PFSK-1 (cell line): ENCODE results near the gene SCYGR4. TPM values are rescaled to one million over a fixed set of nuclear protein-coding genes. Genes with fewer than 3 reads are reported as not detected.

Experiments used
- FOXP2 ChIP-seq: optimal IDR thresholded peaks from 2 replicates; pipeline ENCODE3; 2011; ENCODE audit warnings: borderline replicate concordance, control low read depth, inconsistent platforms; ENCODE audit not compliant: insufficient read depth; ENCODE audit errors: extremely low read length, extremely low read depth
- POLR2AphosphoS5 ChIP-seq: IDR thresholded peaks from 2 replicates; pipeline ENCODE4 v1.6.1; 2012; ENCODE audit warnings: low read depth, mild to moderate bottlenecking, control low read depth, low read length, moderate library complexity
- REST ChIP-seq, 2 experiments: IDR thresholded peaks; 2 replicates each; pipeline versions ENCODE4 v1.6.1 to v1.8.0; 2011 to 2012; ENCODE audit warnings: low read depth in 2 of 2, low read length in 2 of 2, control low read depth in 1 of 2, inconsistent platforms in 1 of 2, mild to moderate bottlenecking in 1 of 2, moderate library complexity in 1 of 2; ENCODE audit not compliant: insufficient read depth in 1 of 2
- SIN3A ChIP-seq: IDR thresholded peaks from 2 replicates; pipeline ENCODE4 v1.6.1; 2012; ENCODE audit warnings: mild to moderate bottlenecking, low read length, moderate library complexity, borderline replicate concordance; ENCODE audit not compliant: insufficient read depth
- TAF1 ChIP-seq: IDR thresholded peaks from 2 replicates; pipeline ENCODE4 v1.6.1; 2012; ENCODE audit warnings: low read length, control low read depth, borderline replicate concordance; ENCODE audit not compliant: insufficient read depth
- polyA plus RNA-seq: library from polyadenylated mRNA; unstranded; fragments of >200 nt; gene quantifications from one replicate; pipeline ENCODE4 v1.2.1, GENCODE V29; 2012; ENCODE audit warnings: low read depth, missing spikeins; ENCODE audit not compliant: insufficient read length

The SCYGR4 gene, protein sequence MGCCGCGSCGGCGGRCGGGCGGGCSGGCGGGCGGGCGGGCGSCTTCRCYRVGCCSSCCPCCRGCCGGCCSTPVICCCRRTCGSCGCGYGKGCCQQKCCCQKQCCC
- polyA plus RNA-seq = not detected

GRCh38 chr2:227617316-227618230 is at the start of gene SCYGR4:
Gene SCYGR4 (plus strand): TSS chr2:227617498. CDS start chr2:227617498, 0 bp downstream.
- no peak for TF ChIP-seq SIN3A
- TF ChIP-seq FOXP2 = no peak
- TF ChIP-seq REST (IDR thresholded peaks at IDR 0.05; ENCODE audit: insufficient read depth in 1 of 2, low read depth in 2 of 2, low read length in 2 of 2) = no peak

DNA sequence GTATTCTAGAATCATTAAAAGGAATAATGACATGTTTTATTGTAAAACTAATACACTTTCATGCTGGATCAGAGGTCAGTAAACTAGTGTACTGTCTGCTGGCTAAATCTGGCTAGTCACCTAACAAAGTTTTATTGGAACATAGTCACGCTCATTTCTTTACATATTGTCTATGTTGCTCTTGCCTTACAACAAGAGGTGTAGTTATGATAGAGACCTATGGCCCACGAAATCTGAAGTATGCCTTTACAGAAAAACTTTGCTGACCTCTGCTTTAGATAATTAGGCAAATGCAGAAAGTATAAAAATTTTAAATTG is 48.5 kb upstream of the SCYGR4 start:
- TF ChIP-seq POLR2AphosphoS5 (no peak), SIN3A (no peak), TAF1 (no peak), FOXP2 (no peak), REST (IDR thresholded peaks at IDR 0.05; ENCODE audit: insufficient read depth in 1 of 2, low read depth in 2 of 2, low read length in 2 of 2) (no peak)

GRCh38 chr2:227570615-227571014 is 46.7 kb upstream of the SCYGR4 start:
- no peak for TF ChIP-seq REST (IDR thresholded peaks at IDR 0.05; ENCODE audit: insufficient read depth in 1 of 2, low read depth in 2 of 2, low read length in 2 of 2)
- TF ChIP-seq POLR2AphosphoS5 = no peak
- TF ChIP-seq FOXP2 = no peak
- no peak for TF ChIP-seq SIN3A
- no peak for TF ChIP-seq TAF1

DNA sequence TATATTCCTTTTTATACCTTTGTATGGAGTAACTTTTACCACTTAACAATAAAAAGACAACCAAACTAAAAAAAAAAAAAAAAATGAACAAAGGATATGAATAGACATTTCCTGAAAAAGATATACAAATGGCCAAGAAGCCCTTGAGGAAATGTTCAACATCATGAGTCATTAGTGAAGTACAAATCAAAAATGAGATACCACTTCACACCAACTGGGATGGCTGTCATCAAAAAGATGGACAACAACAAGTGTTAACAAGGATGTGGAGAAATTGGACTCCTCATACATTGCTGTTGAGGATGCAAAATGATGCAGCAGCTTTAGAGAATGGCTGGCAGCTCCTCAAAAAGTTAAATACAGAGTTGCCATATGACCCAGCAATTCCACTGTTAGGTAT is 41.2 kb upstream of the SCYGR4 start:
- TF ChIP-seq FOXP2 (no peak), POLR2AphosphoS5 (no peak), TAF1 (no peak), SIN3A (no peak), REST (IDR thresholded peaks at IDR 0.05; ENCODE audit: insufficient read depth in 1 of 2, low read depth in 2 of 2, low read length in 2 of 2) (no peak)

GRCh38 chr2:227576812-227577211 is 40.5 kb upstream of the SCYGR4 start:
- TF ChIP-seq POLR2AphosphoS5 = no peak
- TF ChIP-seq SIN3A = no peak
- TF ChIP-seq FOXP2 = no peak
- TF ChIP-seq REST (IDR thresholded peaks at IDR 0.05; ENCODE audit: insufficient read depth in 1 of 2, low read depth in 2 of 2, low read length in 2 of 2) = no peak
- TF ChIP-seq TAF1 = no peak
